Gastrocnemius medialis (tissue), 4 donors: ENCODE measurements around the gene VPS39. TPM values are rescaled to one million over a fixed set of nuclear protein-coding genes. Genes with fewer than 3 reads are reported as not detected.
A peak's percentile ranks its signal among the peaks of the same experiment; 100 is the strongest.

Experiments used
- ATAC-seq, 2 donors: fragments of 150-250 bp; one replicate each; pipeline ENCODE4 v1.9.1; 2016
- DNase-seq, 2 donors: peaks; one replicate each; pipeline ENCODE4 v3.0.0-alpha.2; 2019
- H3K27ac ChIP-seq, 4 donors: fragments of 200-600 bp; sonication (generic); 1 replicate in 1 of 4; 2 replicates in 3 of 4; pipeline ENCODE4 v1.5.1; 2016 to 2018; ENCODE audit warnings: mild to moderate bottlenecking in 2 of 4, moderate library complexity in 1 of 4
- H3K27me3 ChIP-seq, 3 donors: fragments of 200-600 bp; sonication (generic) in 2 of 3; 1 replicate in 1 of 3; 2 replicates in 2 of 3; pipeline versions ENCODE4 v1.5.1 to v1.6.0; 2016 to 2019; ENCODE audit warnings: mild to moderate bottlenecking in 1 of 3, moderate library complexity in 1 of 3
- H3K36me3 ChIP-seq, 2 donors: fragments of 200-600 bp; sonication (generic) in 1 of 2; one replicate each; pipeline ENCODE4 v1.5.1; 2017 to 2018
- H3K4me1 ChIP-seq, 2 donors: fragments of 200-600 bp; sonication (generic) in 1 of 2; one replicate each; pipeline ENCODE4 v1.5.1; 2016 to 2017; ENCODE audit warnings: mild to moderate bottlenecking in 2 of 2
- H3K4me3 ChIP-seq, 4 donors: fragments of 200-600 bp; sonication (generic) in 3 of 4; 1 replicate in 1 of 4; 2 replicates in 3 of 4; pipeline ENCODE4 v1.5.1; 2016 to 2019; ENCODE audit warnings: mild to moderate bottlenecking in 2 of 4
- H3K9me3 ChIP-seq, 3 donors: fragments of 200-600 bp; sonication (generic) in 2 of 3; 1 replicate in 1 of 3; 2 replicates in 2 of 3; pipeline ENCODE4 v1.5.1; 2016 to 2019
- CTCF ChIP-seq, 5 experiments: fragments of 450-650 bp in 3 of 5; fragments of 200-600 bp in 2 of 5; sonication (generic) in 2 of 5; IDR thresholded peaks in 4 of 5; conservative IDR thresholded peaks in 1 of 5; 1 replicate in 4 of 5; 2 replicates in 1 of 5; pipeline ENCODE4 v1.5.1; 2016 to 2019; ENCODE audit warnings: antibody characterized with exemption in 5 of 5, mild to moderate bottlenecking in 3 of 5, moderate library complexity in 3 of 5
- POLR2A ChIP-seq, 2 donors: fragments of 450-650 bp; IDR thresholded peaks; one replicate each; pipeline ENCODE4 v1.6.1; 2017; ENCODE audit warnings: antibody characterized with exemption in 2 of 2, mild to moderate bottlenecking in 2 of 2, moderate library complexity in 2 of 2
- in situ Hi-C, 4 donors: fragments of 200-750 bp; cut with MboI; loops; one replicate each; pipeline versions ENCODE4 v1.15.0 to v1.8.0; 2017; ENCODE audit warnings: low sequenced_read_pairs in 4 of 4
- intact Hi-C: fragments of 100-400 bp; cut with DNase I; formaldehyde crosslinking; loops from one replicate; pipeline ENCODE4 v1.15.1; 2023; ENCODE audit warnings: low total_unique reads
- total RNA-seq, 4 donors: library from RNA; depleted of rRNA; stranded (reverse); fragments of >200 nt; gene quantifications; one replicate each; pipeline versions ENCODE4 v1.1.0 to v1.2.3, GENCODE V29; 2016

VPS39 gene
- total RNA-seq, 4 donors from 2014 or later, result 28.8 to 41.8 (median 35.2) TPM

DNA sequence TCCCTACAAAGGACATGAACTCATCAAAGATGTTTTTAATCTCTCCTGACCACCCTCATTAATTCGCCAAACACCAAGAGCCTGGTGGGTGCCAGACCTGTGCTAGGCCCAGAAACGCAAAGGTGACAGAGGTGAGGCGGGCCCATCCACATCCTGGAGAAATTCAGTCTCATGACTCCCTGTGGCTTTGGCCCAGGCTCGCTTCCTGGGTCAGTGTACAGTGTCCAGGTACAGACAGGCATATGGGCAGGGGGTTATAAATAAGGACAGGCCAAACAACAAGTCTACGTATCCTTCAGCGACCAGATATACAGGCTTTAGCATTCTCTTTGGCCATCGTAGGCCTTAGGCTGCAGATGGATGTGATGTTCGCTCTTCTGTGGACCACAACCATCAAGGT lies 50.7 kb downstream of the VPS39 start:
- Histone ChIP-seq H3K27ac (peak overlapping the region; percentile 93 to 100 (median 95)), H3K4me3 (no peak overlapping the region), H3K27me3 (no peaks in the 10 kb centered on the region), H3K36me3 (peaks cover 0 to 34% of the 10 kb centered on the region in 2 donors), H3K9me3 (no peaks in the 10 kb centered on the region), H3K4me1 (peaks cover 48 to 64% of the 10 kb centered on the region in 2 donors)
- in situ Hi-C loops (no loop called here), intact Hi-C loops (no loop called here)
- TF ChIP-seq POLR2A (IDR thresholded peaks at IDR 0.05), result no peak
- no peak for TF ChIP-seq CTCF (IDR thresholded peaks at IDR 0.05 in 4 of 5, conservative IDR thresholded peaks at IDR 0.05 in 1 of 5)
- ATAC-seq (no peak), DNase-seq (no peak)

GRCh38 chr15:42156243-42156922 lies 51.7 kb downstream of the VPS39 start, which contains the start of gene PLA2G4F:
PLA2G4F (minus strand) TSS chr15:42156636; CDS start chr15:42156549, 87 bp downstream.
- no peaks in the 10 kb centered on the region for H3K9me3 ChIP-seq
- H3K27ac ChIP-seq, result peak within 1 kb of the TSS; percentile 93 to 100 (median 95)
- in situ Hi-C loops, result no loop called here
- H3K27me3 ChIP-seq, result no peaks in the 10 kb centered on the region
- H3K36me3 ChIP-seq, result peaks cover 0 to 24% of the 10 kb centered on the region in 2 donors
- ATAC-seq (peak; percentile 59 to 70), DNase-seq (peak; percentile 56 to 81)
- peaks cover 55 to 72% of the 10 kb centered on the region in 2 donors for H3K4me1 ChIP-seq
- TF ChIP-seq POLR2A (IDR thresholded peaks at IDR 0.05) (peak; percentile 79 to 81), CTCF (IDR thresholded peaks at IDR 0.05 in 4 of 5, conservative IDR thresholded peaks at IDR 0.05 in 1 of 5) (peak in 2 of 5 experiments; percentile 18 to 25)
- intact Hi-C loops, result no loop called here
- H3K4me3 ChIP-seq, result peak within 1 kb of the TSS; percentile 13 to 39 (median 26)

GRCh38 chr15:42155546-42156242 lies 52.4 kb downstream of the VPS39 start:
- peaks cover 58 to 73% of the 10 kb centered on the region in 2 donors for H3K4me1 ChIP-seq
- H3K36me3 ChIP-seq, result peaks cover 0 to 17% of the 10 kb centered on the region in 2 donors
- ATAC-seq (no peak), DNase-seq (peak in 1 of 2 donors; percentile 73)
- in situ Hi-C loops (no loop called here), intact Hi-C loops (no loop called here)
- H3K9me3 ChIP-seq, result no peaks in the 10 kb centered on the region
- TF ChIP-seq POLR2A (IDR thresholded peaks at IDR 0.05) (no peak), CTCF (IDR thresholded peaks at IDR 0.05 in 4 of 5, conservative IDR thresholded peaks at IDR 0.05 in 1 of 5) (no peak)
- H3K4me3 ChIP-seq, result peak overlapping the region in 3 of 4 donors; percentile 13 to 39 (median 22)
- H3K27ac ChIP-seq, result peak overlapping the region; percentile 93 to 100 (median 95)
- no peaks in the 10 kb centered on the region for H3K27me3 ChIP-seq

- peak overlapping the region; percentile 93 to 100 (median 95) for H3K27ac ChIP-seq
- no peak overlapping the region for H3K4me3 ChIP-seq
- no peaks in the 10 kb centered on the region for H3K27me3 ChIP-seq
- intact Hi-C loops (loop anchor here (5.0 kb wide), 1 partner anchor 317 kb away; no protein-coding TSS in a partner anchor), in situ Hi-C loops (no loop called here)
- ATAC-seq, result no peak
- no peaks in the 10 kb centered on the region for H3K9me3 ChIP-seq
- TF ChIP-seq POLR2A (IDR thresholded peaks at IDR 0.05) (no peak), CTCF (IDR thresholded peaks at IDR 0.05 in 4 of 5, conservative IDR thresholded peaks at IDR 0.05 in 1 of 5) (no peak)
- DNase-seq, result no peak
- H3K36me3 ChIP-seq, result peaks cover 0 to 10% of the 10 kb centered on the region in 2 donors
- peaks cover 58 to 73% of the 10 kb centered on the region in 2 donors for H3K4me1 ChIP-seq
Measured at GRCh38 chr15:42154956-42155355, 53.1 kb downstream of the VPS39 start.
